NCI-H526 (cell line): ENCODE measurements around the gene NDOR1.
A peak's percentile ranks its signal among the peaks of the same experiment; 100 is the strongest.

Experiments used
- DNase-seq, 2 experiments: peaks; one replicate each; lab custom pipeline; 2025; lab: John Stamatoyannopoulos, UW

Gene NDOR1

DNA sequence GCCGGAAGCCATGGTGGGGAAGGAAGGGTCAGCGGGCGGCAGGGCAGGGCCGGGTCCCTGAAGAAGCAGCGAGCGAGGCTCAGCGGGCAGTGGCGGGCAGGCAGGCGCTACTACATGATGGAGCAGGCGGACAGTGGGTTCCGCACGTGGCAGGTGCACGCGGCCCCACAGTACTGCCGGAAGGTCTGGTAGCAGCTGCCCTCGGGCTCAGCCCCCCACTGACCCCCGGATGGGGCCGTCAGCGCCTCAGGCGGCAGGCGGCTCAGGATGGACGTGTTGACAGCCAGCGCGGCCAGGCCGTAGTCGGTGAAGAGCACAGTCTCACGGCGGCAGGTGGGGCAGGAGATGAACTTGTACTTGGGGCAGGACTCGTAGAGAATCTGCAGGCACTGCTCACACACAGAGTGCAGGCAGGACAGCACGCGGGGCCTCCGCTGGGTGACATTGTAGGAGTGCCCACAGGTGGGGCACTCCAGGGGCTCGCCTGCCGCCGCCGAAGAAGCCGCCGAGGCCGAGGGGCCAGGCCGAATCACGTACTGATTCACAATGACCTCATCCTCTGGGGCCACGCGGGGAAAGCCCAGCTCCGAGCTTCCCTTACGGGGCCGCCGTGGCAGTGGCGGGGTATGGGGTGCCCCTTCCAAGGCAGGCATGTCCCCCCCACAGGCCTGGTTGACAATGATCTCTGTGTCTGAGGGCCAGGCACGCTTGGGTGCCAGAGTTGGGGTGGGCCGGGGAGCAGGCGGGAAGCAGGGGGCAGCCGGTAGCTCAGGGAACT, 15.0 kb downstream of the NDOR1 start:
- DNase-seq: no peak

DNA sequence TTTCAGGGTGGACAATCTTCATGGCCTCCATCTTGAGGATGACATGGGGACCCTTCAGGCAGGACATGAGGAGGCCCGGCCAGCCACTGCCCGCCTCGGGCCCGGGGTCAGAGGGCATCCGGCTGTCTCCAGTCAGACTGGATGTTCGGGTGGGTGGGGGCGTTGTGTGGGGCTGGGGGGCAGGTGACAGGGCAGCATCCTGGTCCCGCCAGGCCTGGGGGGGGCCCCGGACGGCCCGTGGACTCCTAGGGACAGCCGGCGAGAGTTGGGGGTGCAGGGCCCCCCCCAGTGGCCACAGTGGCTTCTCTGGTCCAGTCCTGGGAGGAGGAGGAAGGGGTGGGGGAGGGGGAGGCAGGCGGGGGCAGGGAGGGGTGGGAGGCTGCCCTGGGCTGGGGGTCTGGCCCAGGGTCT, 15.6 kb downstream of the NDOR1 start:
- DNase-seq: no peak

DNA sequence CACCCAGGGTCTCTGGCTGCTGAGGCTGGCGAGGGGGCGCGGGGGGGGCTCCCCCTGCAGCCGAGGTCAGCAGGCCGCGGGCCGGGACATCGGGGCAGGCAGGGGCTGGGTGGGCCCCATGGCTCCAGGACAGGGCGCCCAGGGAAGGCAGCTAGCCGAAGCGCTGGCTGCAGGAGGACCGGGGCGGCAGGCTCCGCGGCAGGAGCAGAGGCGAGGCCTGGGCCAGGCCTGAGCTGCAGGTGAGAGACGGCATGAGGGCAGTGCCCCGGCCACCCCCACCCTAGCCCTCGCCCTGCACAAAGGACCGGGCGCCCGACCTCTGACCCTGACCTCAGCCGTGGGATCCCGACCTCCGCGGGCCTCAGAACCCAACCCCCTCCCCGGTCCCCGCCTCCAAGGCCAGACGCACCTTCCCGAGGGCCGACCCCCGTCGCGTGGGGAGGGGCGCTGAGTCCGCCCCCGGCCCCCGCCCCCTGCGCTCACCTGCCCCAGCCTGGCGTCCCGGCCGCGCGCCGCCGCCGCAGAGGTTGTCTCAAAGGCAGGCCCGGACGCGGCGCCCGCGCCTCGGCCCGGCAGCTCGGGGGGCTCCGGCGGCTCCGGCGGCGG, 16.1 kb downstream of the NDOR1 start:
- peak in 1 of 2 experiments; percentile 61 for DNase-seq

DNA sequence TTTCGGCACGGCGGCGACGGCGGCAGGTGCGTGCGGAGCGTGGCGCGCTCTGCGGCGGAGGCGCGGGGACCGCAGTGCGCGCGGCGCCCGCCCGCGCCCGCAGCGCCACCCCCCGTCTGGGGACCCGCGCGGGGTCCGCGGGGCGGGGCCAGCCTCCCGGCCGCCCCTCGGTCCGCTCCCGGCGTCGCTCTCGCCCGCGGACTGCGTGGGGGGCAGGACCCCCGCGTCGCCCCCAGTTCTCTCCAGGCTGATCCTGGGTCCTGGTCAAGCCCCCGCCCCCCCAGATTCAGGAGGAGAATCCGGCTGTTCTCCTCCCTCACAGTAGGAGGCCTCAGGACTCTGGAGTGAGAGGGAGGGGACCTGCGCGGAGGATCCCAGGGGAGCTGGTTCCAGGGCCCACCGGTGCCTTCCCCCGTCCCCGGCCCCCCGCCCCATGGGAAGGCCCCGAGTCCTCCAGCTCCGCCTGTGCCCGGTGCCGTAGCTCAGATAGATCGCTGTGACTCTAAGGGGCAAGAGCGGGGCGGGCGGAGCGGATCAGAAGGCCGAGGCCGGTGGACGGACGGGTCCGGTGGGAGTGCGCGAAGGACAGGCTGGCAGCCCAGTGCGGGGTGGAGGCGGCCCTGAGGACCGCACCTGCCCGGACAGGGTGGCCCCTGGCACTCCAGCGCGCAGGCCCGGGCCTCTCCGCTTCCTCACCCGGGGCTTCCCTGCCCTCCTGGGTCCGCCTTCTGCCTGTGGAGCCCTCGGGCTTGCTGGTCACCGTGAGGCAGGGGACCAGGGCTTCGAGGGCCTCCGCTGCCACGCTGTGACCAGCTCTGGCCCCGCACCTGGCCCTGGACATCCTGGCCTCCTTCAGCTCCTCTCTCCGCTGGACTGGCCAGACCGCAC, 16.9 kb downstream of the NDOR1 start, which contains the start of gene RNF208:
RNF208 (minus strand) TSS at position 51 of the 888 bp plus-strand sequence. CDS start 1,028 bp downstream, outside the sequence.
- peak in 1 of 2 experiments; percentile 45 for DNase-seq

DNA sequence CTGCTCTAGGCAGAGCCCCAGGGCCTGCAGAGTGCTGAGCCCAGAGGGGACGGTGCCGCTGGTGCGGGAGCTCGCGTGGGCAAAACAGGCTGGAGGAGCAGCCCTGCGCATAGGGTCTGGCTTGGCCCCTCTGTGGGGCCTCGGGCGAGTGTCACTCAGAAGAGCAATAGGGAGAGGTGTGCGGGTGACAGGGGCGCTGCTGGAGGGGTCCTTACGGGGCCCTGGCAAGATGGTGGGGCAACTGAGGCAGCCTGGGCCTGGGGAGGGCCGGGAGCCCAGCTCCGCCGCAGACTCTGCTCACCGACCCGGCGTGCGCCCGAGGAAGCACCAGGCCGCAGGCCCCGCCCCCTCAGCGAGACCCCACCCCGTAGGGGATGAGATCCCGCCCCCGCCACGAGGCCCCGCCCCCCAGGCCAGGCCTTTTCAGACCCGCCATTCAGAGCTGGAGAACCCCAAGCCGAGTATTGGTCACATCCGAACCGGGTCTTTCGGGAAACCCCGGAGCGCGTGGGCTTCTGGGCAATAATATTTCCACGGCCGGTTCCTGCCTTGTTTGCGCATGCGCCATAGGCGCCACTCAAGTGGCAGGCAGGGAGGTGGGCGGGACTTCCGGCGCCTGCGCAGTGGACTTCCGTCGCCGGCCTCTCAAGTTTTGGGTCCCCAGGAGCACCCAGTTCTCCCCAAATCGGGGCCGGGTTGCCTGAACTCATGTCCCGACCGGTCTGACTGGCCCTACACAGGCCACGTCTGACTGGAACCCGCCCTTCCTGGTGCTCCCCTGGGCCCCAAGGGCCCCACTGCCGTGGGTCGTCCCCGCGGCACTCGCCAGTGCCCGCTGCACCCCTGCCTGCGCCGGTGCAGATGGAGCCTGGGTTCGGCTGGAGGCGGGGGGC, 17.8 kb downstream of the NDOR1 start:
- DNase-seq: peak; percentile 87 to 96

DNA sequence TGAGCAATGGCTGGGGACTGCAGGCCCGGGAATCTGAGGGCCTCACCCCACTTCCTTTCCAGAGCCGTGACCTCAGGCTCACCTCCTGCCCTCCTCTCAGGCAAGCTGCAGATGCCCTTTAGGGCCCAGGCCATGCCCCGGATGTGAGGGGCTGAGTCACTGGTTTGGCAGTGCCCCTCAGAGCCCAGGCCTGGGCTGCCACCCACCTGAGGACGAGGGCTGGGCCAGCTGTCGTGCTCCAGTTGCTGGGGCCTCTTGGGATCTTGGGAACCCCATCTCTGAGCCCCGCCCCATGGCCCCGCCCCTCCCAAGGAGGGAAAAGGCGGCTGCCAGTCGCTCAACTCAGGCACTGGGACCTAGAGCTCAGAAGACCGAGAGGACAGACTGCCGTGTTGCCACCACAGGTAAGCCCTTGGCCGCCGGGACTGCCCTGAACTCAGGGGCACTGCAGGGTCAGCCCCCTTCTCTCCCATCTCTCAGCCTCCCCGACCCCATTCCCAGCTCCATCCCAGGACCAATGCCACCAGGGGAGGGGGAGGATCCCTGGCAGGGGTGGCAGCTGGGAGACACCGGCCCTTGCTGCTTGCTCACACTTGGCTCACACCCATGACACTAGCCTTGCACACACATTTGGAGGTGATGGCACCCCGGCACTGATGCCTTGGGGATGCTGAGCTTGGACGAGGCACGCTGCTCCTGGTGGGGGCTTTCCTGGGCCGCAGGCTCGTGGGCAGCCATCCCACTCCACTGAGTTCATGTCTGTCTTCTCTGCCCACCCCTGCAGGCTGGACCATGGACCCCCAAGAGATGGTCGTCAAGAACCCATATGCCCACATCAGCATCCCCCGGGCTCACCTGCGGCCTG, 19.6 kb downstream of the NDOR1 start, which contains the start of gene CYSRT1:
CYSRT1 (plus strand) TSS at position 345 of the 865 bp plus-strand sequence; CDS start at position 793, 448 bp downstream.
- no peak for DNase-seq

DNA sequence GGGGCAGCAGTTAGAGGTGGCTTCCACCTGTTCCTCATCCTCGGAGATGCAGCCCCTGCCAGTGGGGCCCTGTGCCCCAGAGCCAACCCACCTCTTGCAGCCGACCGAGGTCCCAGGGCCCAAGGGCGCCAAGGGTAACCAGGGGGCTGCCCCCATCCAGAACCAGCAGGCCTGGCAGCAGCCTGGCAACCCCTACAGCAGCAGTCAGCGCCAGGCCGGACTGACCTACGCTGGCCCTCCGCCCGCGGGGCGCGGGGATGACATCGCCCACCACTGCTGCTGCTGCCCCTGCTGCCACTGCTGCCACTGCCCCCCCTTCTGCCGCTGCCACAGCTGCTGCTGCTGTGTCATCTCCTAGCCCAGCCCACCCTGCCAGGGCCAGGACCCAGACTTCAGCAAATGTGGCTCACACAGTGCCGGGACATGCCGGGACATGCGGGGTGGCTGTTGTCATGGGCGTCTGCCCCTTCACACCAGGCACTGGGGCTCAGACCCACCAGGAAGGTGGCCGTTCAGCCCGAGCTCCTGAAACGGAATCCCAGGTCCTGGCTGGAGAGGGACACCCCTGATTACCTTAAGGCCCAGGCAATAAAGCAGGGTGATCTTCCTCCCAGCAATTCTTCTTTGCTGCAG, 20.3 kb downstream of the NDOR1 start:
- no peak for DNase-seq

DNA sequence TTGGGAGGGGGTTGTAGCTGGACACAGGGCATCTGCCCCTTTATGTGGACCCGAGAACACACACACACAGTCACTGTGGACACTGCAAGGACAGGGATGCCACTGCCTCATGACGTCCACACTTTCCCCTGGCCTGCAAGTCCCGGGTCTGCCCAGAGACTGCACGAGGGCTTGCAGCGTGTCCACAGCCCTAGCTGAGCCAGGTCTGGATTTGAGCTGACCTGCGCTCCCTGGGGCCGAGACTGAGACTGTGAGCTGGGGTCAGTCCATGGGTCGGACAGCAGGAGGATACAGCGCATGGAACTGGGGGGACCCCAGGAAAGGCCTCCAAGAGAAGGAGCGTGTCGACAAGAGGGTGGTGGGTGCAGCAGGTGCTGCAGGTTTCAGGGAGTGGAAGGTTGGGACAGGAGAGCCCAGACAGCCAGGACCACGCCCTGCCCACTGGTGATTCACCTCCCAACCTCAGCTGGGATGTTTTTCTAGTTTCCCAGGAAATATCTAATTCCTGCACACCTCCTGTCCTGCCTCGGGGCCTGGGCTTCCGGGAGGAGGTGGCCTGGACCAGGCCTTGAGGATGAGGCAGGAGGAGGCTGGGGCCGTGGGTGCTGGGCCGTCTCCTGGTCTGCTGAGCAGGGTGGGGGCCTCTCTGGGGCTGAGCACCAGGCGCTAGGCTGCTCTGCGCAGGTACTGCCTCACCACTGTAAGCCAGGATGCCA, 21.0 kb downstream of the NDOR1 start:
- DNase-seq: no peak

DNA sequence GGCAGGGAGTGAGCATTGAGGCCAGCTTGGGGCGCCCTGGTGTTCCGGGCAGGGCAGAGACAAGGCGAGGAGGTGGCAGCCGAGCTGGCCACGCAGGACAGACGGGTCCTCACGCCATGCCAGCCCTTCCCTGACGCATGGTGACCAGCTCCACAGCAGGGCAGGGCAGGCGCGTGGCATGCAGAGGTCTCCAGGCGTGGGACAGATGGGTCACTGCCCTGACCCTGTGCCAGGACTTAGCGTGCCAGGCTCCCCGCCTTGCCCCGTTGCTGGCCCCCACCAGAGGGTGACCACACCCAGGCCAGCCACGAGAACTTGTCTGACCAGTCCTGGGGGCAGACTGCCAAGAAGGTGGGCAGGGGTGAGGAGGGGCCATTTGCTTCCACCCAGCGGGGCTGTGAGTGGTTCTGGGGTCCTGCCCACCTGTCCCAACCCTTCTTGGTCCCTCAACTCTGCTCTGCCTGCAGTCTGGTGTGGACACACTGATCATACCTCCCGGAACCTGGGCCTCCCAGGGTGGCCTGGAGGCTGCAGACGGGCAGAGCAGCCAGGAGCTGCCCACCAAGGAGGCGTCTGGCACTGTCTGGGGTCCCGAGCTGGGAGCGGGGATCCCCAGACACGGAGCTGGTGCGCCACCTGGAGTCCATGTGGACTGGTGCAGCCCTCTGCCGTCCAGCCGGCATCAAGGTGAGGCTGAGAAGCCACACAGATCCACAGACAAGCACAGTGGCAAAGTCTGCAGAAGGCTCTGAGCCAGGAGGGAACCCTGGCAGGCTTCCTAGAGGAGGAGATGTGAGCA, 21.8 kb downstream of the NDOR1 start, which contains the start of gene RNF224:
RNF224 (plus strand) TSS at position 449 of the 799 bp plus-strand sequence. CDS start 834 bp downstream, outside the sequence.
- DNase-seq: peak; percentile 39 to 86

DNA sequence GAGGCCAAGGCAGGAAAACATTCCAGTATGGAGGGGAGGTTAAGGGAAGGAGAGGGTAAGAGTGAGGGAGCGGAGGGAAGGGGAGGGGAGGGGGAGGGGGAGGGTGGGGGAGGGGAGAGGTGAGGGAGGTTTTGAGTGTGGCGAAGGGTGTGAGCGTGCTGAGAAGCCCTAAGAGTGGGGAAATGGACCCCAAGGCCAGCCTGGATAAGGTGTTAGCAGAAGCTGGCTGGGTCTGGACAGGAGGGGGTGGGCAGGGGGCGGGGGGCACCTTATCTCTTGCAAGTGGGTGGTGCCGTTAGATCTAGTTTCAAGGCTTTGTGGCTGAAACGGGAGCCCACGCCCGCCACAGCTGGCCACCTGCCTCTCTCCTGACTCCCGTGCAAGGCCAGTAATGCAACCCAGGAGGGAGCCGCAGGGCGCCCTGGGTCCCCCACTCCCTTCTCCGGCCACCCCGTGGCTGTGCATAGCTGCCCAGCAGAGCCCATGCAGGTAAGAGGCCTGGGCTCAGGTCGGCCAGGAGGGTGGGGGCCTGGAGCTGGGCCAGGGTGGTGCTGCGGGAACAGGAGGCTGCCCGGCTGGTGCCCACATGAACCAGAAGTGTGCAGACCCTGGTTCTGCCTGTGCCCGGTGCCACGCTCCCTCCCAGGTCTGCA, 22.5 kb downstream of the NDOR1 start:
- DNase-seq: no peak

DNA sequence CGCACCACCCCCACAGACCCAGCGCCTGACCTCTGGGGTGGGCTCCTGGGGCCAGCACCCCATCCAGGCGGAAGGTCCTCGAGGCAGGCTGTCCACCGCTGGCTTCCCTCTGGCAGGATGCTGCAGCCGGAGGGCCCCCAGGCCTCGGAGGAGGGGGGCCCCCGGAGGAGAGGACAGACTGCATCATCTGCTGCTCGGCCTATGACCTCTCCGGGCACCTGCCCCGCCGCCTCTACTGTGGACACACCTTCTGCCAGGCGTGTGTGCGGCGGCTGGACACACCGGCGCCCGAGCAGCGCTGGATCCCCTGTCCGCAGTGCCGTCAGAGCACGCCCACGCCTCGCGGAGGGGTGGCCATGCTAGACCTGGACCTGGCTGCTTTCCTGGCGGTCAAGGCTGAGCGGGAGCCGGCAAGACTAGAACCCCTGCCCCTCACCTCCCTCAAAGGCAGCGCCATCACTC, 23.0 kb downstream of the NDOR1 start:
- no peak for DNase-seq

DNA sequence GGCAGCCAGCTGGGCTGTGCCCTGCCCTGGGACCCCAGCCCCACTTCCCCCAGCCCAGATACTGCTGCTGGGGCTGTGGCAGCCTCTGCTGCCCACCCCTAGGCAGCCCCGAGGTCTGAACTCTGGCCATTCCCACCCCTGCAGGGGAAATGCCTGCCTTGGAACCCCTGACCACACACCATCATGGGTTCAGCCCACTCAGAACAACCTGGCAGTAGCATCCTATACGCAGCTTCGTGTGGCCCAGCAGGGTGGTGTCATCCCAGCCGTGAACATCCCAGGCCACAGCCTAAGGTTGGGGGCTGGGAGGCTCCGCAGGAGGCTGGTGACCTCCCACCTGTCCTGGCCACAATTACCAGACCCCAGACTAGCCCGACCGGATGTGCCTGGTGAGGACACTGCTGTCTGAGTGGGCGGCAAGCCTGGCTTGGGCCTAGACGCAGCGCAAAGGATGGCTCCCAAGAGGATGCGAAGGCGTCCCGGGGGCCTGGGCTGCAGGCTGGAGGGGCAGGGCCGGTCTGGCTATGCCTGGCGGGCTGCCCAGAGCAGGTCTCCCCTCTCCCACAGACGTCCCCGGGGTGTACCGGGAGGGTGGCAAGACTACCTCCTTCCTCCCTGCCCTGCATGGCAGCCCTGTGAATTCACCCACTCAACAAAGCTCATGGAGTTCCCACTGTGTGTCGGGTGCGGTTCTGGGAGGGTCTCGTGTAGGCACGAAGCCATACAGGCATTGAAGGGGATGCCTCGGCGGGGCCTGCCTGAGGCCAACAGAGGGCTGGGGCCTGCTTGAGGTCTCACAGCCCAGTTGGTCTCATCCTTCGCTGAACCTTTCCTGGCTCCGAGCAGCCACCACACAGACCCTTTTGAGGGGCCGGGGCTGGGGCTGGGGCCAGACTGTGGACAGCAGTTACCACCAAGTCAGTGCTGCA, 23.7 kb downstream of the NDOR1 start:
- DNase-seq: no peak

DNA sequence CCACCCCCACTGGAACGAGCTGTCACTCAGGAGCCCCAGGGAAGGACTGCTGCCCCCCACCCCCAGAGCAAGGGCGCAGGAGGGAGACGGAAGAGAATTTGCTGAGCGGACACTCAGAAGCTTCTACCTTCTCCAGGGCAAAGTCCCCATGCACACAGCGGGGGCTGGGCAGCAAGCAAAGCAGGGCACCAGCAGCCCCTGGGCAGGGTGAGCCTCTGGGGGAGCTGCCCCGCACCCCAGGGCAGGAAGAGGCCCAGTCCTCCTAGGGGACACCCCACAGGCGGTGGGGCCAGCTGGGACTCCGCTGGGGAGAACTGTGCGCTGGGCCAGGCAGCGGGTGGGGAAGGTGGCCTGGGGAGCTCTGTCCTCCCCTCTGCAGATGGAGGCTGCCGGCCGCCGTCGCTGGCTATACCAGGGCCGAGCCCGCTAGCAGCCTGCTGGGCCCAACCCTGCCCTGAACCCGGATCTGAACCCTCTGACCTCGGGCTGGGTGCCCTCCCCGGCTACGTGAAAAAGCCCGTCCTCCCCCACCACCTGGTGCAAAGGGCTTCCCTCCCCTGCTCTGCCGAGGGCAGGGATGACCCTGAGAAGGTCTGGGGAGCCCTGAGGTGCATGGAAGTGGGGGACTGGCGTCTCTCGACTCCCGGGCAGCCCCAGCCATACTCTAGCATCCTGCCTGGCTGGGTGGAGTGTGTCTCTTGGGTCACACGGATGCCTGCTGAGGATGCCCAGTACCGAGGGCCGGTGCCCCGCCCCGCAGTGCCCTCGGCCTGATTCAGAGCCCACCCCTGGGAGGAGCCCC, 24.6 kb downstream of the NDOR1 start:
- DNase-seq: no peak

DNA sequence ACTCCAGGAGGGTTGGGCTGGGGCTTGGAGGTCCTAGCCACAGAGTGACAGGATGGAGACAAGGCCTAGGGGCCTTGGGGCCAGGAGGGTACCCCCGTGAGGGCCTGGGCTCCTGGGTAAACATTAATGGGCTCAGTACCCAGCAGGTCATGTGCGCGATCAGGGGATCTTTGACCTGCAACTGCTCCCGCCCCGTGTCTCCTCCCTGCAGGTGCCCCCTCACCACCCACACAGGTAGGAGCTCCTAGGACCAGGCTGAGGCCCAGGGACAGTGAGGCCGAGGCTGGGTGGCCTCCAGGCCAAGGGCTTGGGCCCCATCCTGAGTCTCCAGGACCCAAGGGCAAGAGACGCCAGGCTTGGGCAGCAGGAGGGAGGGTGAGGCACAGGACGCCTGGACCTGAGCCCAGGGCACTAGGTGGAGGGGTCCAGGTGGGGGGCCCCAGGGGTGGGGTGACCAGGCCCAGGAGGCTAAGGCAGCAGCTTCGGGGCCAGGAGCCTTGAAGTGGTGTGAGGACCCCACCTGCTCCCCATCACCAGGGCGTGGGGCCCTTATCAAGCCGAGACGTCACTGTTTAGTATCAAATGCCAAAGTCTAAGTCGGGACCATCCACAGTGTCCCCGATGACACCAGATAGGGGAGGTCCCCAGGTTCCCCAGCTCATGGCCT, 25.3 kb downstream of the NDOR1 start, which contains the start of gene SLC34A3:
SLC34A3 (plus strand) TSS at position 197 of the 667 bp plus-strand sequence. CDS start 802 bp downstream, outside the sequence.
- no peak for DNase-seq
